Neuronal stem cell (in vitro differentiated cells): ENCODE results near the gene MRTFB.
A peak's percentile ranks its signal among the peaks of the same experiment; 100 is the strongest.

Experiments used
- DNase-seq: peaks from one replicate; pipeline ENCODE4 v3.0.0-alpha.2; 2013; ENCODE audit warnings: low spot score
- H2AFZ ChIP-seq: one replicate; pipeline ENCODE4 v1.6.1; 2013; ENCODE audit warnings: mild to moderate bottlenecking, low read length, inconsistent platforms
- H2AK5ac ChIP-seq: 2 replicates; pipeline ENCODE4 v1.6.1; 2013; ENCODE audit warnings: low read depth, mild to moderate bottlenecking, inconsistent platforms, low read length, moderate library complexity, mixed read lengths
- H2BK120ac ChIP-seq: 2 replicates; pipeline ENCODE4 v1.6.1; 2013; ENCODE audit warnings: low read depth, mild to moderate bottlenecking, inconsistent platforms, low read length, moderate library complexity, mixed read lengths
- H2BK12ac ChIP-seq: one replicate; pipeline ENCODE4 v1.6.1; 2013; ENCODE audit warnings: low read length, inconsistent platforms
- H2BK15ac ChIP-seq: 2 replicates; pipeline ENCODE4 v1.6.1; 2013; ENCODE audit warnings: mild to moderate bottlenecking, low read length, inconsistent platforms, mixed read lengths
- H2BK5ac ChIP-seq: one replicate; pipeline ENCODE4 v1.6.1; 2013; ENCODE audit warnings: inconsistent platforms, mild to moderate bottlenecking, low read length, moderate library complexity
- H3K14ac ChIP-seq: one replicate; pipeline ENCODE4 v1.6.1; 2013; ENCODE audit warnings: low read length, inconsistent platforms
- H3K18ac ChIP-seq: 2 replicates; pipeline ENCODE4 v1.6.1; 2013; ENCODE audit warnings: low read length, inconsistent platforms
- H3K23ac ChIP-seq: 2 replicates; pipeline ENCODE4 v1.6.1; 2013; ENCODE audit warnings: low read depth, mild to moderate bottlenecking, mixed read lengths, low read length, inconsistent platforms; ENCODE audit not compliant: poor library complexity
- H3K27ac ChIP-seq: replicated peaks from 3 replicates; pipeline ENCODE4 v1.5.1; 2013; ENCODE audit warnings: low read length, inconsistent platforms
- H3K27me3 ChIP-seq, 3 experiments: 2 replicates each; pipeline ENCODE4 v1.6.1; 2013; ENCODE audit warnings: low read length in 3 of 3, mild to moderate bottlenecking in 2 of 3, inconsistent platforms in 1 of 3, low read depth in 1 of 3, mixed read lengths in 1 of 3, moderate library complexity in 1 of 3; ENCODE audit not compliant: control insufficient read depth in 3 of 3, insufficient read depth in 3 of 3
- H3K36me3 ChIP-seq, 2 donors: replicated peaks in 1 of 2; 2 replicates each; pipeline ENCODE4 v1.6.1; 2013; ENCODE audit warnings: low read length in 2 of 2; ENCODE audit not compliant: control insufficient read depth in 2 of 2, insufficient read depth in 2 of 2
- H3K4ac ChIP-seq: 2 replicates; pipeline ENCODE4 v1.6.1; 2013; ENCODE audit warnings: inconsistent platforms, mild to moderate bottlenecking, low read length, moderate library complexity
- H3K4me1 ChIP-seq, 2 donors: 1 replicate in 1 of 2; 2 replicates in 1 of 2; pipeline ENCODE4 v1.6.1; 2013; ENCODE audit warnings: low read length in 2 of 2, low read depth in 1 of 2; ENCODE audit not compliant: control insufficient read depth in 2 of 2, insufficient read depth in 1 of 2
- H3K4me2 ChIP-seq: one replicate; pipeline ENCODE4 v1.6.1; 2013; ENCODE audit warnings: mild to moderate bottlenecking, low read length, inconsistent platforms; ENCODE audit not compliant: insufficient read depth, poor library complexity, severe bottlenecking
- H3K4me3 ChIP-seq, 2 donors: 2 replicates each; pipeline ENCODE4 v1.5.1; 2013; ENCODE audit warnings: low read length in 2 of 2, mild to moderate bottlenecking in 2 of 2, inconsistent platforms in 1 of 2, moderate library complexity in 1 of 2
- H3K79me1 ChIP-seq: one replicate; pipeline ENCODE4 v1.6.1; 2013; ENCODE audit warnings: low read depth, mild to moderate bottlenecking, inconsistent platforms, low read length, moderate library complexity
- H3K9ac ChIP-seq: one replicate; pipeline ENCODE4 v1.6.1; 2013; ENCODE audit warnings: mild to moderate bottlenecking, low read depth, low read length, inconsistent platforms; ENCODE audit not compliant: poor library complexity
- H3K9me3 ChIP-seq, 2 donors: replicated peaks in 1 of 2; 2 replicates each; pipeline versions ENCODE3 to v1.6.1; 2013; ENCODE audit warnings: low read length in 2 of 2, mild to moderate bottlenecking in 2 of 2, inconsistent platforms in 1 of 2, low read depth in 1 of 2, mixed read lengths in 1 of 2, moderate library complexity in 1 of 2; ENCODE audit not compliant: control insufficient read depth in 2 of 2, insufficient read depth in 1 of 2
- H4K8ac ChIP-seq: one replicate; pipeline ENCODE4 v1.6.1; 2013; ENCODE audit warnings: low read depth, mild to moderate bottlenecking, inconsistent platforms, low read length, moderate library complexity
- H4K91ac ChIP-seq: one replicate; pipeline ENCODE4 v1.6.1; 2013; ENCODE audit warnings: low read length, low read depth, mild to moderate bottlenecking, inconsistent platforms; ENCODE audit not compliant: poor library complexity
- WGBS, 2 donors: extraction: QIAGEN DNeasy Blood & Tissue Kit; methylation state at CpG; one replicate each; pipeline ENCODE4 v1.1.7; 2013; ENCODE audit warnings: missing lambda C conversion rate in 2 of 2, mixed read lengths in 1 of 2; ENCODE audit not compliant: insufficient read length in 2 of 2, insufficient replicate concordance in 1 of 2; ENCODE audit errors: extremely low coverage in 2 of 2; 5-methylcytosine and 5-hydroxymethylcytosine counted together

Gene MRTFB

DNA sequence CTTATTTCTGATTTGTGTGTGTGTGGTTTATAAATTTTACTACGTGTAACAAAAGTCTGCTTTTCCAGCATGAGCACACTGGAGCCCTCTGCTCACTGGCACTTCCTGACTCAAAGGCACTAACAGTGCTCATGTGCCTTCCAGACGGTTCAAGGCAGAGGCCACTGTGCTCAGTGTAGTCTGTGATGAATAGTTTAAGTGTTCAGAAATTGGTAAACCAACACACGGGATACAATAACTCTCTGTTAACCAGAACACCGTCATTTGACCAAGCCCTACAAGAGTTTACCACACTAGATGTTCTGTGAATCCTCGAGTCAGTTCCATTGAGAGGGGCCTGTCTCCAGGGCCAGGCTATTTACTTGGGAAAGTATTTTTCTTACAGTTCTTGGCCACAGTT, 191.9 kb downstream of the MRTFB start:
- peaks cover 29 to 94% of the 10 kb centered on the region in 2 donors for H3K36me3 ChIP-seq
- no peak overlapping the region for H3K14ac ChIP-seq
- H3K4ac ChIP-seq = no peak overlapping the region
- H3K4me3 ChIP-seq = no peak overlapping the region
- H3K18ac ChIP-seq = no peak overlapping the region
- H2AK5ac ChIP-seq = no peak overlapping the region
- no peak overlapping the region for H2AFZ ChIP-seq
- H3K23ac ChIP-seq = no peak overlapping the region
- no peak overlapping the region for H3K4me2 ChIP-seq
- no peak overlapping the region for H3K9ac ChIP-seq
- H2BK12ac ChIP-seq = no peak overlapping the region
- H4K91ac ChIP-seq = no peak overlapping the region
- H2BK15ac ChIP-seq = no peak overlapping the region
- H3K79me1 ChIP-seq = no peaks in the 10 kb centered on the region
- peaks cover 0 to 2% of the 10 kb centered on the region in 2 donors for H3K9me3 ChIP-seq
- H3K27ac ChIP-seq = no peak overlapping the region
- WGBS, 2 donors = no CpG with 5 or more reads among the region's 5 CpGs
- H2BK120ac ChIP-seq = no peak overlapping the region
- no peaks in the 10 kb centered on the region for H3K27me3 ChIP-seq
- H2BK5ac ChIP-seq = no peak overlapping the region
- no peak for DNase-seq
- no peaks in the 10 kb centered on the region for H3K4me1 ChIP-seq
- no peak overlapping the region for H4K8ac ChIP-seq

DNA sequence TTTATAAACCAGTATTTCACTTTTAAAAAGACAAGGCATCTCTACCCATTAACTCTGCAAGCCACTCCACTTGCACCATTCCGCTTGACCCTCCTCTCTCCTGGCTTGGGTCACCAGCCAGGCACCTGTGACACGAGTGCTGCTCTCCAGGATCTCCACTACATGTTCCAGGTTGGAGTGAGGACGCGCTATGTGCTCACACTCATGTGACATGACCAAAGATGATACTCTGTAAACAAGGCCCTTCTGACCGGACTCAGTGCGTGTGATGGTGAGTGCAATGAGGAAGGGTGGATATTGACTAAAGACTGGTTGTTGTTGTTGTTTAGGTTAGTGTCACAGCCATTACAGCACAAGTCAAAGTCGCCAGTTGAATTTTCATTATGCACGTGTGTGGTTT, 192.7 kb downstream of the MRTFB start:
- no peak for DNase-seq
- no peak overlapping the region for H2BK120ac ChIP-seq
- H3K23ac ChIP-seq = peak overlapping the region; percentile 29
- peaks cover 0 to 2% of the 10 kb centered on the region in 2 donors for H3K9me3 ChIP-seq
- no peak overlapping the region for H3K9ac ChIP-seq
- no peak overlapping the region for H2BK15ac ChIP-seq
- peaks cover 29 to 89% of the 10 kb centered on the region in 2 donors for H3K36me3 ChIP-seq
- no peak overlapping the region for H3K14ac ChIP-seq
- no peak overlapping the region for H2AFZ ChIP-seq
- no peaks in the 10 kb centered on the region for H3K79me1 ChIP-seq
- H3K27me3 ChIP-seq = no peaks in the 10 kb centered on the region
- H3K4me2 ChIP-seq = no peak overlapping the region
- H2BK12ac ChIP-seq = no peak overlapping the region
- no peak overlapping the region for H2AK5ac ChIP-seq
- no peaks in the 10 kb centered on the region for H3K4me1 ChIP-seq
- no CpG with 5 or more reads among the region's 8 CpGs for whole genome bisulfite sequencing, 2 donors
- H3K18ac ChIP-seq = no peak overlapping the region
- H4K91ac ChIP-seq = no peak overlapping the region
- no peak overlapping the region for H4K8ac ChIP-seq
- H2BK5ac ChIP-seq = no peak overlapping the region
- no peak overlapping the region for H3K4me3 ChIP-seq
- H3K4ac ChIP-seq = no peak overlapping the region
- no peak overlapping the region for H3K27ac ChIP-seq

GRCh38 chr16:14264327-14264943, 193.3 kb downstream of the MRTFB start:
- H3K4ac ChIP-seq = no peak overlapping the region
- H3K79me1 ChIP-seq = no peaks in the 10 kb centered on the region
- no peak overlapping the region for H2AFZ ChIP-seq
- no peak overlapping the region for H3K4me2 ChIP-seq
- H2BK12ac ChIP-seq = no peak overlapping the region
- no peak for DNase-seq
- no peak overlapping the region for H4K91ac ChIP-seq
- peaks cover 27 to 83% of the 10 kb centered on the region in 2 donors for H3K36me3 ChIP-seq
- H3K27me3 ChIP-seq = no peaks in the 10 kb centered on the region
- H2BK5ac ChIP-seq = no peak overlapping the region
- no peak overlapping the region for H3K18ac ChIP-seq
- no peak overlapping the region for H3K23ac ChIP-seq
- no peak overlapping the region for H3K9ac ChIP-seq
- H3K9me3 ChIP-seq = peaks cover 1 to 2% of the 10 kb centered on the region in 2 donors
- no peak overlapping the region for H2BK120ac ChIP-seq
- no peak overlapping the region for H3K14ac ChIP-seq
- no peak overlapping the region for H2BK15ac ChIP-seq
- no peak overlapping the region for H4K8ac ChIP-seq
- H3K27ac ChIP-seq = no peak overlapping the region
- no peak overlapping the region for H3K4me3 ChIP-seq
- H2AK5ac ChIP-seq = no peak overlapping the region
- no CpG with 5 or more reads among the region's 3 CpGs for WGBS, 2 donors
- H3K4me1 ChIP-seq = no peaks in the 10 kb centered on the region

DNA sequence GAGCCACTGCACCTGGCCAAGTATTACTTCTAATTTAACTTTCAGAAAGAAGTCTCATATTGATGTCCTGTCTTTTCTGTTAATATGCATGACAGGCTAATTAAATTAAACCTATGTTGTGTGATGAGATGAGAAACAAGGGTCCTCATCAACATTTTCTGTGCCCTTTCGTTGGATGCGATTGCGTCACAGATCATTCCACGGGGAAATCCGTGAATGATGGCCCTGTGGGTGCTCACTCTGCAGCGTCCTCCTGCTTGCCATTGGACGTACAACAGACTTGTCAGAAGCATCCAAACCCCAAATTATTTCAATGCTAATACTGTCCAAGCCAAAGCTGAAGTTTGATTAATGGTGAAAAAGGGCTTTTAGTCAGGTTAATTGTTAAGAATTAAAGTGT, 197.0 kb downstream of the MRTFB start:
- no peak overlapping the region for H4K8ac ChIP-seq
- H3K36me3 ChIP-seq = peaks cover 10 to 46% of the 10 kb centered on the region in 2 donors
- no peak for DNase-seq
- H3K23ac ChIP-seq = no peak overlapping the region
- WGBS, 2 donors = no CpG with 5 or more reads among the region's 7 CpGs
- H4K91ac ChIP-seq = no peak overlapping the region
- H3K4me2 ChIP-seq = no peak overlapping the region
- H3K4ac ChIP-seq = no peak overlapping the region
- no peak overlapping the region for H3K4me3 ChIP-seq
- no peaks in the 10 kb centered on the region for H3K4me1 ChIP-seq
- no peak overlapping the region for H2BK12ac ChIP-seq
- H3K18ac ChIP-seq = no peak overlapping the region
- H3K9me3 ChIP-seq = peaks cover 3 to 5% of the 10 kb centered on the region in 2 donors
- H3K9ac ChIP-seq = no peak overlapping the region
- H3K27me3 ChIP-seq = no peaks in the 10 kb centered on the region
- no peak overlapping the region for H2AFZ ChIP-seq
- H3K14ac ChIP-seq = no peak overlapping the region
- no peaks in the 10 kb centered on the region for H3K79me1 ChIP-seq
- no peak overlapping the region for H2BK120ac ChIP-seq
- no peak overlapping the region for H2BK5ac ChIP-seq
- no peak overlapping the region for H3K27ac ChIP-seq
- H2BK15ac ChIP-seq = no peak overlapping the region
- no peak overlapping the region for H2AK5ac ChIP-seq
